ENCODE results near the gene SLC39A11.
A peak's percentile ranks its signal among the peaks of the same experiment; 100 is the strongest.
"Not testable (repeated sequence)": the region's sequence is repeated elsewhere in the genome, so short reads cannot be mapped to it uniquely, and the experiment has no call there.

Gene SLC39A11

DNA sequence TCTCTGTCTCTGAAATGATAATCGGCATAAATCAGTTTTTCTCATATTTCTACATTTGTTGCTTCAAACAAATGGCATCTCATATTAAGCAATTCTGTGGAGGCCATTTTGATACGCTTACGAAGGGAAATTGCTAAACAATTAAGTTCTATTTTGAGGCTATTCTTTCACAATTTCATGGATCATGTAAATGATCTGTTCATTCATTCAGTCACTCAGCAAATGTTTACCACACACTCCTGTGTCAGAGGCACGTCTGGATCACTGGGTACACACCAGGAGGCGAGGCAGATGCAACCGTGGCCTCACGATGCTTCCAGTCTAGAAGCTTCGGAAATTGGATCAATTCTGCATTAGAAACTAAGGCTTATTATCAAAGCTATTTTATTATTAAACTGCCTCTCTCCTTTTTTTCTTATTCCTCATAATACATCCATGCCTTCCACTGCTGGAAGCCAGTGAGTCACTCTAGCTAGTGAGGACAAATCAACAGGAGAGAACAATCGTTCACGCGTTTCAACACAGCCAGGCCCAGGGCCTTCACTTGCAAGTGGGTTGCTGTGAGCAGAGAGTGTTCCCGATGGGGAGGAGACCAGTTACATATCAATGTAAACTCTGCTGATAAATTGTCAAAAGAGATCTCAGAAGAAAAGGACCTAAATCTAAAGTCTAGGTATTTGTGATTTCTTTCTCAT is 11.3 kb upstream of the SLC39A11 start:
- Histone ChIP-seq H3K9ac (ENCODE audit: low read length) (no peak overlapping the region), H3K36me3 (ENCODE audit: control insufficient read depth, insufficient read depth, low read length) (no peaks in the 10 kb centered on the region), H3K4me1 (ENCODE audit: control insufficient read depth, insufficient read depth, low read length) (no peaks in the 10 kb centered on the region), H3K4me3 (ENCODE audit: low read length) (no peak overlapping the region), H3K27ac (ENCODE audit: low read depth, low read length) (no peak overlapping the region), H3K27me3 (ENCODE audit: control insufficient read depth, insufficient read depth, low read length) (no peaks in the 10 kb centered on the region)

GRCh38 chr17:73101031-73101430 is 8.5 kb upstream of the SLC39A11 start:
- Histone ChIP-seq H3K27me3 (ENCODE audit: control insufficient read depth, insufficient read depth, low read length) (peaks cover 4% of the 10 kb centered on the region), H3K4me3 (ENCODE audit: low read length) (no peak overlapping the region), H3K36me3 (ENCODE audit: control insufficient read depth, insufficient read depth, low read length) (no peaks in the 10 kb centered on the region), H3K9ac (ENCODE audit: low read length) (no peak overlapping the region), H3K4me1 (ENCODE audit: control insufficient read depth, insufficient read depth, low read length) (no peaks in the 10 kb centered on the region), H3K27ac (ENCODE audit: low read depth, low read length) (no peak overlapping the region)

GRCh38 chr17:73100363-73100762 is 7.9 kb upstream of the SLC39A11 start:
- H3K27ac ChIP-seq (ENCODE audit: low read depth, low read length) = no peak overlapping the region

DNA sequence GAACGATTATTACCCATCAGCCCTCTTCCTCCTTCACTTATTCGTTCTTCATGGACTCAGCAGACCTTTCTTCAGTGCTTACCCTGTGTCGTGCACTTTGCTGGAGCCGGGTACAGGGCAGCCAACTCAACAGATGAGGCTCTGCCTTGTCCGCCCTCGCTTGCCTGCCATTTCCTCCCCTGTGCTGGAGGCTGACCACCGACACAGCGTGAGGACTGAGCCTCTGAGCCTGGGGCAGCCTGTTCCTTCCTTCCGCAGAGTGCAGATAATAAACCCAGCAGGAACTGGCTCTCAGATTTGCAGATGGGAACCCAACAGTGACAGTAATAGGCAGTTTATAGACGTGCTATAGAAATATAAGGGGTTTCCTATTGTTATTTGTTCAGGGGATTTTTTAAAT is 7.0 kb upstream of the SLC39A11 start:
- H3K27me3 ChIP-seq (ENCODE audit: control insufficient read depth, insufficient read depth, low read length) = peaks cover 4% of the 10 kb centered on the region
- H3K27ac ChIP-seq (ENCODE audit: low read depth, low read length) = no peak overlapping the region
- no peak overlapping the region for H3K4me3 ChIP-seq (ENCODE audit: low read length)
- H3K36me3 ChIP-seq (ENCODE audit: control insufficient read depth, insufficient read depth, low read length) = no peaks in the 10 kb centered on the region
- H3K4me1 ChIP-seq (ENCODE audit: control insufficient read depth, insufficient read depth, low read length) = no peaks in the 10 kb centered on the region
- no peak overlapping the region for H3K9ac ChIP-seq (ENCODE audit: low read length)

More at GRCh38 chr17:73100363-73100762, 7.9 kb upstream of the SLC39A11 start:
- H3K9ac ChIP-seq (ENCODE audit: low read length) = no peak overlapping the region
- no peaks in the 10 kb centered on the region for H3K36me3 ChIP-seq (ENCODE audit: control insufficient read depth, insufficient read depth, low read length)
- no peak overlapping the region for H3K4me3 ChIP-seq (ENCODE audit: low read length)
- no peaks in the 10 kb centered on the region for H3K4me1 ChIP-seq (ENCODE audit: control insufficient read depth, insufficient read depth, low read length)
- H3K27me3 ChIP-seq (ENCODE audit: control insufficient read depth, insufficient read depth, low read length) = peaks cover 4% of the 10 kb centered on the region

- Histone ChIP-seq H3K27me3 (ENCODE audit: control insufficient read depth, insufficient read depth, low read length) (peaks cover 4% of the 10 kb centered on the region), H3K9ac (ENCODE audit: low read length) (no peak overlapping the region), H3K27ac (ENCODE audit: low read depth, low read length) (no peak overlapping the region), H3K36me3 (ENCODE audit: control insufficient read depth, insufficient read depth, low read length) (no peaks in the 10 kb centered on the region), H3K4me3 (ENCODE audit: low read length) (no peak overlapping the region), H3K4me1 (ENCODE audit: control insufficient read depth, insufficient read depth, low read length) (no peaks in the 10 kb centered on the region)
Measured at GRCh38 chr17:73098919-73099318, 6.4 kb upstream of the SLC39A11 start.

DNA sequence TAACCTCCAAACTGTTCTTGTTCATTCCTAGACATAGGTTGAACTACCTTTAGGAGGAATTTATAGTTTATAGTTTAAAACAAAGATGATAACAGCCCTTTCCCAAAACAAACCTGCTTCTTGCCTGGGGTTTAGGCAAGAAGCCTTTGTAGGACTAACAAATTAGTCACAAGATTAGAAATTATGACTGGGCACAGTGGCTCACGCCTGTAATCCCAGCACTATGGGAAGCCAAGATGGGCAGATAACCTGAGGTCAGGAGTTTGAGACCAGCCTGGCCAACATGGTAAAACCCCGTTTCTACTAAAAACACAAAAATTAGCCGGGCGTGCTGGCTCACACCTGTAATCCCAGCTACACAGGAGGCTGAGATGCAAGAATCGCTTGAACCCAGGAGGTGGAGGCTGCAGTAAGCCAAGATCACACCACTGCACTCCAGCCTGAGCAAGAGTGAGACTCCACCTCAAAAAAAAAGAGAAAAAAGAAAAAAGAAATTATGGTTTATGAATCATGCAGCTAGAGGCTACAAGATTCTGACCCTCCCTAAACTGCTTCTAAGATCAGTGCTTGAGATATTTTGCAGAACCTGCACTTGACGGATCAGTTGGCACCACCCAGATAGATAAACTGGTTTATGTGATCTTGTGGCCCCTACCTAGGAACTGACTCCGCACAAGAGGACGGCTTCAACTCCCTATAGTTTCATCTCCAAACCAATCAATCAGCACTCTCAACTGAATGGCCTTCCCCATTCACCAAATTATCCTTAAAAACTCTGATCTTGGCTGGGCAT is 5.7 kb upstream of the SLC39A11 start:
- not testable (repeated sequence) for H3K9ac ChIP-seq (ENCODE audit: low read length); H3K27ac ChIP-seq (ENCODE audit: low read depth, low read length); H3K27me3 ChIP-seq (ENCODE audit: control insufficient read depth, insufficient read depth, low read length); H3K4me3 ChIP-seq (ENCODE audit: low read length); H3K4me1 ChIP-seq (ENCODE audit: control insufficient read depth, insufficient read depth, low read length); H3K36me3 ChIP-seq (ENCODE audit: control insufficient read depth, insufficient read depth, low read length)

DNA sequence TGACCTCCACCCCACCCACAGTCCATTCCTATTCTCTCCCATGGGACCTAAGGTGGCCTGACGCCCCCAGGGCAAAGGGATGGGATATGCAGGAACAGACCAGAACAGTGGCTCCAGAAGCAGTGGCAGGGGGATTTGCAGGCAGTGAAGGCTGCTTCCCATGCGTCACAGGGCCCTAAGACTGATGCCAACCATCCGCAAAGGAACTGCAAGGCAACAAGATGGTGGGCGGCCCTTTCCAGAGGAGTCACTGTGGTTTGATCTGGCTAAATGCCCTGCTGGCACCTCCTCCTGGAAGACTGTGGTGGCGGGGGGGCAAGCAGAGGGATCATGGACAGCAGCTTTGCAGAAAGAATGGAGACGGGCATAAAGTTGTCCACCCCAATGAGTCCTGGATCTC is 4.4 kb upstream of the SLC39A11 start:
- no peak overlapping the region for H3K27ac ChIP-seq (ENCODE audit: low read depth, low read length)
- H3K27me3 ChIP-seq (ENCODE audit: control insufficient read depth, insufficient read depth, low read length) = peaks cover 4% of the 10 kb centered on the region
- H3K4me3 ChIP-seq (ENCODE audit: low read length) = no peak overlapping the region
- no peaks in the 10 kb centered on the region for H3K4me1 ChIP-seq (ENCODE audit: control insufficient read depth, insufficient read depth, low read length)
- no peaks in the 10 kb centered on the region for H3K36me3 ChIP-seq (ENCODE audit: control insufficient read depth, insufficient read depth, low read length)
- H3K9ac ChIP-seq (ENCODE audit: low read length) = no peak overlapping the region

DNA sequence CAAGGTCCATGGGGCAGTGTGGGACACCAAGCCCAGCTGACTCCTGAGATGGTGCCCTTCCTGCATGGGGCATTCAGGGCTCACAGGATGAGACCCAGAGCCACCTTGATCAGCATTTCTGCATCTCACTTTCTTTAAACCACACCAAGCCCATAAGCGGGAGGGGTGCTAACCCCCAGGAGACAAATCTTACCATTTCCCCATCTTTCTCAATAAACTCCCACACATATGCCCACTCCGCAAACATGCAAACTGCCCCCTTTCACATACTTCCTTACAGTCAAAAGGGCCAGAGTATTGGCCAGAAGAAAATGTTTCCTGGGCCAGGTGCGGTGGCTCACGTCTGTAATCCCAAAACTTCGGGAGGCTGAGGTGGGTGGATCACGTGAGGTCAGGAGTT is 3.7 kb upstream of the SLC39A11 start:
- Histone ChIP-seq H3K27me3 (ENCODE audit: control insufficient read depth, insufficient read depth, low read length) (peaks cover 4% of the 10 kb centered on the region), H3K4me3 (ENCODE audit: low read length) (no peak overlapping the region), H3K9ac (ENCODE audit: low read length) (no peak overlapping the region), H3K36me3 (ENCODE audit: control insufficient read depth, insufficient read depth, low read length) (no peaks in the 10 kb centered on the region), H3K4me1 (ENCODE audit: control insufficient read depth, insufficient read depth, low read length) (no peaks in the 10 kb centered on the region), H3K27ac (ENCODE audit: low read depth, low read length) (no peak overlapping the region)

DNA sequence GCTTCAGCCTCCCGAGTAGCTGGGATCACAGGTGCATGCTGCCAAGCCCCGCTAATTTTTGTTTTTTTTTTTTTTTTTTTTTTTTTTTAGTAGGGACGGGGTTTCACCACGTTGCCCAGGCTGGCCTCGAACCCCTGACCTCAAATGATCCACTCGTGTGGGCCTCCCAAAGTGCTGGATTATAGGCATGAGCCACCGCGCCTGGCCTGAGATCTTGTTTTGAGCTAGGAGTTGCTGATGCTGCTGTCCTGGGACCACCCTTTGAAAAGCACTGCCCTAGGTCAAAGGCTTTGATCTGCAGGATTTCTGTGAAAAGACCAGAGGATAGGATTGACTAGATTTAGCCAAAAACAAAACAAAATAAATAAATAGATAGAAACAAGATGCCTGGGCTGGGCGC is 798 bp upstream of the SLC39A11 start:
- peaks cover 4% of the 10 kb centered on the region for H3K27me3 ChIP-seq (ENCODE audit: control insufficient read depth, insufficient read depth, low read length)
- no peak overlapping the region for H3K27ac ChIP-seq (ENCODE audit: low read depth, low read length)
- no peak overlapping the region for H3K9ac ChIP-seq (ENCODE audit: low read length)
- no peaks in the 10 kb centered on the region for H3K4me1 ChIP-seq (ENCODE audit: control insufficient read depth, insufficient read depth, low read length)
- H3K4me3 ChIP-seq (ENCODE audit: low read length) = no peak overlapping the region
- no peaks in the 10 kb centered on the region for H3K36me3 ChIP-seq (ENCODE audit: control insufficient read depth, insufficient read depth, low read length)

DNA sequence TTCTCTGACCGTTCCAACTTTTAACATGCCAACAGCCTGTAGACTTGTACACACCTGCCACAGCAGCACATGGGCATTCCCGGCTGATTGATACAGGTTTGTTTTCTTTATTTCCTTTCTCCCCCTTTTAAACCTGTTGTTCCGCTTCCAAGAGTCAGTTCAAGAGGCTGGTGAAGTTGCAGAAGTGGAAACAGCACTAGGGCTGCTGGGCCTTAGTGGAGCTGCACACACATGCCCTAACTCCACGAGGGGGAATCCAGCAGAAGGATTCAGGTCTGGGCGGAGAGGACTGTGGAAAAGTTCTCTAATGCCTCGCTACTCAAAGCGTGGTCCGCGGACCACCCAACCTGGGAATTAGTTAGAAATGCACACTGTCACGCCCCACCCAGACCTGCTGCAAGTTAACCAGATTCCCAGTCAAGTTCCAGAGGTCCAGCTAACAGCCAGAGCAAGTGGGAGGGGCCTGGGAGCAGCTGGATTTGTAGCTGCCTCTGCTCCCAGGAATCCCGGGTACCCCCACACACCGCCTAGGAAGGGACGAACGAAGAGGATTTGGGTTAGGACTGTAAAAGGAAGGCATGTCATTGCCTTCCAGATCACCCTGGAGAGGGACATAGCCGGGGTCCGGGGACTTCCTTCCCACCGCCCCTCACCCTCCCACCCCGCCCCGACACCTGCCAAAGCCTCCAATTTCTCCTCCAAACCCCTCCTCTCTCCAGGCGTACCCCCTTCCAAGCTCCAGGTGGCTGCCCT is 542 bp downstream of the SLC39A11 start:
- Histone ChIP-seq H3K36me3 (ENCODE audit: control insufficient read depth, insufficient read depth, low read length) (no peaks in the 10 kb centered on the region), H3K27ac (ENCODE audit: low read depth, low read length) (no peak overlapping the region), H3K4me3 (ENCODE audit: low read length) (peak overlapping the region; percentile 89)

GRCh38 chr17:73091410-73091769 is 1.1 kb downstream of the SLC39A11 start:
- Histone ChIP-seq H3K9ac (ENCODE audit: low read length) (no peak overlapping the region), H3K36me3 (ENCODE audit: control insufficient read depth, insufficient read depth, low read length) (no peaks in the 10 kb centered on the region), H3K4me1 (ENCODE audit: control insufficient read depth, insufficient read depth, low read length) (no peaks in the 10 kb centered on the region), H3K27me3 (ENCODE audit: control insufficient read depth, insufficient read depth, low read length) (no peaks in the 10 kb centered on the region), H3K27ac (ENCODE audit: low read depth, low read length) (no peak overlapping the region), H3K4me3 (ENCODE audit: low read length) (peak overlapping the region; percentile 89)

More for the DNA sequence above, 542 bp downstream of the SLC39A11 start:
- Histone ChIP-seq H3K9ac (ENCODE audit: low read length) (no peak overlapping the region), H3K4me1 (ENCODE audit: control insufficient read depth, insufficient read depth, low read length) (no peaks in the 10 kb centered on the region), H3K27me3 (ENCODE audit: control insufficient read depth, insufficient read depth, low read length) (peaks cover 2% of the 10 kb centered on the region)

DNA sequence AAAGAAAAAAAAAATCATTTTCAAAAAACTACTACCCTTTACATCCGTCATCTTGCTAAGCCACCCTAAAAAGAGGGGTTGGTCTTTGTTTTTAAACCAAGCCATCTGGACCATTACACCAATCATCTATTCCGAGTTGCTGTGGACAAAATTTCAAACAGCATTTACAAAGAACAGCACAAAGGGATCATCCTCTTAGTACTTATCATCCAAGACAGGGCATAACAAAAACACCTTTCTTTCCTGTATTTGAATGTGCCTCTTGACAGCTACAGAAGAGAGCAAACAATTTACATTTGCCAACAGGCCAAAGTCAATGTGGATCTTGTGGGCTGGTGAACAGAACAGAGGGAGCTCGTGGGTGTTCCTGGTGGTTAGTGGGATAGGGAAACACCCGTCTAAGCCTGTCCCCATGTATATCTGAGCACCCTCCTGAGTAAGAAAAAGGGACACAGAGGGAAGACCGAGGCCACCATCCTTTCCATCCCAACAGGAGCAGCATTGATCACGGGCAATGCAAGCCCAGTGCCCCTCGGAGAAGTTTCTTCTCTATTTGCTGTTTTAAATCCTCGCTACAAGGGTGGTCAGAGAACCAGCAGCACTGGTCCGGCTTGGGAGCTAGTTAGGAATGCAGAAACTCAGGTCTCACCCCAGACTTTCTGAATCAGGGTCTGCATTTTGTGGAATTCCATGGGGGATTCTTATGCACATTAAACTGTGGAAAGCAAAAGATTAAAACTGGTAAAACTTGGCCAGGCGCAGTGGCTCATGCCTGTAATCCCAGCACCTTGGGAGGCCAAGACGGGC is 1.9 kb downstream of the SLC39A11 start:
- H3K27me3 ChIP-seq (ENCODE audit: control insufficient read depth, insufficient read depth, low read length) = no peaks in the 10 kb centered on the region
- H3K4me3 ChIP-seq (ENCODE audit: low read length) = no peak overlapping the region
- no peaks in the 10 kb centered on the region for H3K36me3 ChIP-seq (ENCODE audit: control insufficient read depth, insufficient read depth, low read length)
- H3K27ac ChIP-seq (ENCODE audit: low read depth, low read length) = no peak overlapping the region
- no peak overlapping the region for H3K9ac ChIP-seq (ENCODE audit: low read length)
- no peaks in the 10 kb centered on the region for H3K4me1 ChIP-seq (ENCODE audit: control insufficient read depth, insufficient read depth, low read length)

Data from rectal smooth muscle tissue (tissue), 1 donor.